Coronary artery (tissue), 2 donors: ENCODE data around the gene WWC1.
"Not testable (repeated sequence)": the region's sequence is repeated elsewhere in the genome, so short reads cannot be mapped to it uniquely, and the experiment has no call there.

Experiments
- DNase-seq: peaks from one replicate; pipeline ENCODE4 v3.0.0-alpha.2; 2017; ENCODE audit warnings: low spot score
- H3K27ac ChIP-seq, 2 donors: fragments of 200-600 bp; sonication (generic); one replicate each; pipeline ENCODE4 v1.5.1; 2016 to 2019
- H3K4me3 ChIP-seq: fragments of 200-600 bp; sonication (generic); 2 replicates; pipeline ENCODE4 v1.5.1; 2016; ENCODE audit warnings: mild to moderate bottlenecking, moderate library complexity
- TF ChIP-seq, protein P1 (sequence below): fragments of 200-600 bp; sonication (generic); IDR thresholded peaks from one replicate; pipeline ENCODE4 v1.5.1; 2019; ENCODE audit warnings: antibody characterized with exemption

The WWC1 gene

DNA sequence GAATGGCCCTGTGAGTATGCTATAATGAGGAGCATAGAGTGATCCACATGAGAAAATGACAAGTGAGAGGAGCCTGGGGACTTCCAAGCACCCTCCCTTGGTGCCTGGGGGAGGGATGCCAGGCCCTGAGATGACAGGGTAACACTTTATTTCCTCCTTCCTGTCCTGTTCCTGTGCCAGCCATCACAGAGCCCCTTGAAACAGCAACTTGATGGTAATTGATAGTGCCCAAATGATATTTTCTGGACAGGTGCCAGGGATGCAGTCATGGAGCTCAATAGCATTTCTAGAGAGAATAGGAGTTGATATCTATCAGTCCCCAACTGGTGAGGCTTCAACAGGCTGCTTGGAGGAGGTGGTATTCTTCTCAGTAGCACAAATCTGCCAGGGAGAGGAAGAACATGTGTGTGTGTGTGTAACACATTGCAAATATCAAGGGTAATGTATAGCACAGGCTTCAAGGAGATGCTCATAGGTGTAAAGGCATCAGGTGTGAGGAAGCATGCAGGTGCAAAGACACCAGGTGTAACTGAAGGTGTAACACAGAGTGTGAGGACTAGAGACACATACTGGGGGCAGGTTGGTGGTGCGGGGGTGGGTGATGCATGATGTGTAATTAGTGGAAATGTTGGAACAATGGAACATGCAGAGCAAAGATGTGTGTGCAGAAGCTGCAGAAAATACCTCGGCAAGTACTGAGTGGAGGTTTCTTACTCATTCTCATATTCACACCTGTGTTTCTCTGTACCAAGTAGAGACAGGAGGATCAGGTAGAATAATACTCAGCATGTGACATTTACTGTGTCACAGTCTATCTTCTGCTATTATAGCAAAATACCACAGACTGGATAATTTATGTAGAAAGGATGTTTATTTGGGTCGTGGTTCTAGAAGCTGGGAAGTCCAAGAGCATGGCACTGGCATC is 18.1 kb upstream of the WWC1 start:
- TF ChIP-seq, protein P1, sequence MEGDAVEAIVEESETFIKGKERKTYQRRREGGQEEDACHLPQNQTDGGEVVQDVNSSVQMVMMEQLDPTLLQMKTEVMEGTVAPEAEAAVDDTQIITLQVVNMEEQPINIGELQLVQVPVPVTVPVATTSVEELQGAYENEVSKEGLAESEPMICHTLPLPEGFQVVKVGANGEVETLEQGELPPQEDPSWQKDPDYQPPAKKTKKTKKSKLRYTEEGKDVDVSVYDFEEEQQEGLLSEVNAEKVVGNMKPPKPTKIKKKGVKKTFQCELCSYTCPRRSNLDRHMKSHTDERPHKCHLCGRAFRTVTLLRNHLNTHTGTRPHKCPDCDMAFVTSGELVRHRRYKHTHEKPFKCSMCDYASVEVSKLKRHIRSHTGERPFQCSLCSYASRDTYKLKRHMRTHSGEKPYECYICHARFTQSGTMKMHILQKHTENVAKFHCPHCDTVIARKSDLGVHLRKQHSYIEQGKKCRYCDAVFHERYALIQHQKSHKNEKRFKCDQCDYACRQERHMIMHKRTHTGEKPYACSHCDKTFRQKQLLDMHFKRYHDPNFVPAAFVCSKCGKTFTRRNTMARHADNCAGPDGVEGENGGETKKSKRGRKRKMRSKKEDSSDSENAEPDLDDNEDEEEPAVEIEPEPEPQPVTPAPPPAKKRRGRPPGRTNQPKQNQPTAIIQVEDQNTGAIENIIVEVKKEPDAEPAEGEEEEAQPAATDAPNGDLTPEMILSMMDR = no peak
- H3K27ac ChIP-seq = no peak overlapping the region
- no peak for DNase-seq
- no peak overlapping the region for H3K4me3 ChIP-seq

- no peak for DNase-seq
- Histone ChIP-seq H3K27ac (no peak overlapping the region), H3K4me3 (no peak overlapping the region)
- TF ChIP-seq, protein P1 = no peak
Measured at GRCh38 chr5:168274406-168274805, 17.0 kb upstream of the WWC1 start.

DNA sequence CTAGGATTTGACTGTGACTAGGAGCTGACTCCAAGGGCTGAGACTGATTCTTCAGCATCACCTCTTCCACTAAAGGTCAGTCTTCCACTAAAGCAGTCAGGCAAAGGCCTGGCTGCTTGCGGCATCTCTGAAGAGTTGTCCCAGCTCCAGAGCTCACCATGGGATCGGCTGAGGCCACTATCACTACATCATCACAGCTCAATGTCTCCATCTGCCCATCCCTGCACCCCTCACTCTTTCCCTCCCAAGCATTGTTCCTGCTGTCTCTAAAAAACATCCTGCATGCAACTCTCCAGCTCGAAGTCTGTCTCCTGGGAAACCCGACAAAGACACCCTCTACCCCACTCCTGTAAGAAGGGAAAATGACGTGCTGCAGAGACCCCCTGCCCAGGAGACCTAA is 15.5 kb upstream of the WWC1 start:
- DNase-seq = no peak
- Histone ChIP-seq H3K27ac (no peak overlapping the region), H3K4me3 (no peak overlapping the region)
- TF ChIP-seq, protein P1 = no peak

- DNase-seq = no peak
Measured at GRCh38 chr5:168282120-168282519, 9.3 kb upstream of the WWC1 start.

DNA sequence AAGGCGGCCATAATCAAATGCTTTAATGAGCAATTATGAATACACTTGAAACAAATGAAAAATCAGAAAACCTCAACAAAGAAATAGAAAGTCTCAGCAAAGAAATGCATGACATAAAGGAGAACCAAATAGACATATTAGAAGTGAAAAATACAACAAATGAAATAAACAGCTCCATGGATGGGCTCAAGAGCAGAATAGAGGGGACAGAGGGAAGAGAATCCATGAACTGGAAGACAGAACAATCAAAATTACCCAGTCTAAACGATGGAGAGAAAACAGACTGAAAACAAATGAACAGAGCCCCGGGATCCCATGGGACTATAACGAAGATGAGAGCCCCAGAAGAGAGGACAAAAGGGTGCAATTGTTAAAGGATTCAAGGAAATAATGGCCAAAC is 6.6 kb upstream of the WWC1 start:
- H3K4me3 ChIP-seq = no peak overlapping the region
- DNase-seq = no peak
- TF ChIP-seq, protein P1 = no peak
- H3K27ac ChIP-seq = no peak overlapping the region

More at GRCh38 chr5:168282120-168282519, 9.3 kb upstream of the WWC1 start:
- Histone ChIP-seq H3K4me3 (no peak overlapping the region), H3K27ac (no peak overlapping the region)
- TF ChIP-seq, protein P1 = no peak

DNA sequence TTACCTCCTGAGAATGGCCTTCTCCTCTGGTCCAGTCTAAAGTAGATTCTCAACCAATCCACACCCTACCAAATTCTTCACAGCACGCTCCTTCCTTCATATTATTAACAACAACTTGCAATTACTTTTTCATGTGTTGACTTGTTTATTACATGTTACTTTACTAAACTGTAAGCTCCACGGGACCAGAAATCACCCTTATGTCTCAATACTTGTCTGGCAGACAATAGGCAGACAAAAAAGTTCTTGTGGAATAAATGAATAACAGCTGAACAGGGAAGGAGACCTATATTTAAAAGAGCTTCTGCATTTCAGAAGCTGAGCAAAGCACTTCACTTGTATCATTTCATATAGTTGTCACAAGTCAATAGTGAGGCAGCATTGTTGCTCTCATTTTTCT is 5.7 kb upstream of the WWC1 start:
- H3K27ac ChIP-seq = no peak overlapping the region
- DNase-seq = no peak
- TF ChIP-seq, protein P1 = no peak
- H3K4me3 ChIP-seq = no peak overlapping the region

DNA sequence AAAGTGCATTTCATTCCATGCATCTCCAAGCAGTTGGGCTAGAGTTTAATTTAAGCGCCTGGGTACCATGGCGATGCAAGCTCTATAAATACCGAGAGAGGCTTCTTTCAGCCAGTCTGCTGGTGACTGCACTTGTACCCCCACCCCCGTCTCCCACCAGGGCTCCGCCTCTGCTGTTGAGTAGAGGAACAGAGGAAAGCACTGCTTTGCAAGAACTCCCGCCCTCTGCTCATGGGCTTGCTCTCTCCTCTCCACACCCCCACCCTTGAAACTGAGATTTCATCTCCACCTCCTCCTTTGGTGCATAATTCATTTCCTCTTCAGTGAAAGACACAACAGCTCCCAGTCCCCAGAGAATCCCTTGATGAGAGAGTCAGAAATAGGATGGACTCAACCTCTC is 5.1 kb upstream of the WWC1 start:
- Histone ChIP-seq H3K27ac (no peak overlapping the region), H3K4me3 (no peak overlapping the region)
- DNase-seq = no peak
- TF ChIP-seq, protein P1 = no peak

- not testable (repeated sequence) for DNase-seq, H3K4me3 ChIP-seq, H3K27ac ChIP-seq
Measured at GRCh38 chr5:168286863-168287262, 4.6 kb upstream of the WWC1 start.
